AG04449 (cell line): Measurements from ENCODE around the gene RBM17.

Experiments used
- CTCF ChIA-PET: fragments of 350-600 bp; formaldehyde crosslinking; extraction: SDS; loops from one replicate; lab custom pipeline; 2021; ENCODE audit warnings: antibody characterized with exemption; lab: Yijun Ruan, JAX
- POLR2A ChIA-PET: fragments of 400-600, 350-600 bp; formaldehyde crosslinking; extraction: SDS; loops from one replicate; lab custom pipeline; 2020; ENCODE audit warnings: antibody characterized with exemption, inconsistent platforms; lab: Yijun Ruan, JAX
- DNase-seq: peaks from one replicate; pipeline ENCODE4 v3.0.0-alpha.2; 2010; ENCODE audit warnings: low read depth, low spot score
- H3K4me3 ChIP-seq: 2 replicates; pipeline ENCODE4 v1.5.1; 2011; ENCODE audit warnings: low read depth, mild to moderate bottlenecking, control low read depth, low read length
- CTCF ChIP-seq: IDR thresholded peaks from one replicate; pipeline ENCODE4 v1.5.1; 2011; ENCODE audit warnings: mild to moderate bottlenecking, moderate library complexity, low read length, control low read depth, inconsistent platforms; ENCODE audit not compliant: insufficient read depth; ENCODE audit errors: missing control alignments

Gene RBM17

GRCh38 chr10:6071181-6072175 is 17.4 kb upstream of the RBM17 start:
- DNase-seq = no peak
- ChIA-PET CTCF (interaction anchor here (10.9 kb wide), 1 partner anchor 17 kb away, joined by 79 read pairs; the partner anchor contains the start of gene RBM17), POLR2A (no interaction called here)
- H3K4me3 ChIP-seq = no peak overlapping the region
- no peak for TF ChIP-seq CTCF

GRCh38 chr10:6072215-6072934 is 16.5 kb upstream of the RBM17 start:
- ChIA-PET CTCF (interaction anchor here (10.9 kb wide), 1 partner anchor 16 kb away, joined by 79 read pairs; the partner anchor contains the start of gene RBM17), POLR2A (no interaction called here)
- DNase-seq = no peak
- TF ChIP-seq CTCF = no peak
- H3K4me3 ChIP-seq = no peak overlapping the region

- no peak for DNase-seq
- CTCF ChIA-PET = interaction anchor here (10.9 kb wide), 1 partner anchor 13 kb away, joined by 79 read pairs; the partner anchor contains the start of gene RBM17
- H3K4me3 ChIP-seq = no peak overlapping the region
- POLR2A ChIA-PET = no interaction called here
- TF ChIP-seq CTCF = no peak
Measured at GRCh38 chr10:6074489-6075301, 14.1 kb upstream of the RBM17 start.

GRCh38 chr10:6077071-6077675 is 11.7 kb upstream of the RBM17 start:
- no peak overlapping the region for H3K4me3 ChIP-seq
- POLR2A ChIA-PET = no interaction called here
- CTCF ChIA-PET = interaction anchor here (1.2 to 10.9 kb wide), 2 partner anchors 11 kb away, joined by 3 to 79 read pairs; partner anchors contain the start of gene RBM17
- no peak for TF ChIP-seq CTCF
- DNase-seq = no peak

- POLR2A ChIA-PET = no interaction called here
Measured at GRCh38 chr10:6079044-6079443, 9.8 kb upstream of the RBM17 start.

More at GRCh38 chr10:6079044-6079443, 9.8 kb upstream of the RBM17 start:
- no peak for TF ChIP-seq CTCF
- H3K4me3 ChIP-seq = no peak overlapping the region
- no peak for DNase-seq
- CTCF ChIA-PET = interaction anchor here (10.9 kb wide), 1 partner anchor 9 kb away, joined by 79 read pairs; the partner anchor contains the start of gene RBM17
